Neural cell (in vitro differentiated cells): ENCODE measurements around the gene ADGRB3.

Experiments
- EP300 ChIP-seq: fragments of 450-650 bp; conservative IDR thresholded peaks from 2 replicates; pipeline ENCODE4 v1.6.1; 2014; ENCODE audit warnings: antibody characterized with exemption, mild to moderate bottlenecking, moderate library complexity; ENCODE audit not compliant: poor library complexity, severe bottlenecking
- EZH2 ChIP-seq: fragments of 200-600, 300-800 bp; shearing (Covaris generic), sonication (generic); IDR thresholded peaks from 2 replicates; pipeline ENCODE4 v1.6.1; 2014; ENCODE audit warnings: antibody characterized with exemption, low read length, borderline replicate concordance, mild to moderate bottlenecking; ENCODE audit not compliant: insufficient read depth, poor library complexity, severe bottlenecking
- MXI1 ChIP-seq: fragments of 450-650 bp; conservative IDR thresholded peaks from 2 replicates; pipeline ENCODE4 v1.6.1; 2014; ENCODE audit warnings: antibody characterized with exemption, mild to moderate bottlenecking; ENCODE audit not compliant: poor library complexity, severe bottlenecking
- POLR2AphosphoS5 ChIP-seq: IDR thresholded peaks from 2 replicates; pipeline ENCODE4 v1.6.1; 2012
- TAF1 ChIP-seq: IDR thresholded peaks from 2 replicates; pipeline ENCODE4 v1.6.1; 2012; ENCODE audit warnings: low read depth
- TF ChIP-seq, protein P1 (sequence below): fragments of 450-650 bp; IDR thresholded peaks from 2 replicates; pipeline ENCODE4 v1.5.1; 2014; ENCODE audit warnings: antibody characterized with exemption, mild to moderate bottlenecking, moderate library complexity; ENCODE audit not compliant: poor library complexity, severe bottlenecking
- TF ChIP-seq, protein P2 (sequence below): IDR thresholded peaks from 2 replicates; pipeline ENCODE4 v1.6.1; 2012; ENCODE audit warnings: borderline replicate concordance

GRCh38 chr6:69022993-69023392 lies 387.9 kb downstream of the ADGRB3 start:
- TF ChIP-seq, protein P1, sequence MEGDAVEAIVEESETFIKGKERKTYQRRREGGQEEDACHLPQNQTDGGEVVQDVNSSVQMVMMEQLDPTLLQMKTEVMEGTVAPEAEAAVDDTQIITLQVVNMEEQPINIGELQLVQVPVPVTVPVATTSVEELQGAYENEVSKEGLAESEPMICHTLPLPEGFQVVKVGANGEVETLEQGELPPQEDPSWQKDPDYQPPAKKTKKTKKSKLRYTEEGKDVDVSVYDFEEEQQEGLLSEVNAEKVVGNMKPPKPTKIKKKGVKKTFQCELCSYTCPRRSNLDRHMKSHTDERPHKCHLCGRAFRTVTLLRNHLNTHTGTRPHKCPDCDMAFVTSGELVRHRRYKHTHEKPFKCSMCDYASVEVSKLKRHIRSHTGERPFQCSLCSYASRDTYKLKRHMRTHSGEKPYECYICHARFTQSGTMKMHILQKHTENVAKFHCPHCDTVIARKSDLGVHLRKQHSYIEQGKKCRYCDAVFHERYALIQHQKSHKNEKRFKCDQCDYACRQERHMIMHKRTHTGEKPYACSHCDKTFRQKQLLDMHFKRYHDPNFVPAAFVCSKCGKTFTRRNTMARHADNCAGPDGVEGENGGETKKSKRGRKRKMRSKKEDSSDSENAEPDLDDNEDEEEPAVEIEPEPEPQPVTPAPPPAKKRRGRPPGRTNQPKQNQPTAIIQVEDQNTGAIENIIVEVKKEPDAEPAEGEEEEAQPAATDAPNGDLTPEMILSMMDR = no peak
- TF ChIP-seq EZH2 = no peak
- TF ChIP-seq TAF1 = no peak
- no peak for TF ChIP-seq POLR2AphosphoS5
- TF ChIP-seq, protein P2, sequence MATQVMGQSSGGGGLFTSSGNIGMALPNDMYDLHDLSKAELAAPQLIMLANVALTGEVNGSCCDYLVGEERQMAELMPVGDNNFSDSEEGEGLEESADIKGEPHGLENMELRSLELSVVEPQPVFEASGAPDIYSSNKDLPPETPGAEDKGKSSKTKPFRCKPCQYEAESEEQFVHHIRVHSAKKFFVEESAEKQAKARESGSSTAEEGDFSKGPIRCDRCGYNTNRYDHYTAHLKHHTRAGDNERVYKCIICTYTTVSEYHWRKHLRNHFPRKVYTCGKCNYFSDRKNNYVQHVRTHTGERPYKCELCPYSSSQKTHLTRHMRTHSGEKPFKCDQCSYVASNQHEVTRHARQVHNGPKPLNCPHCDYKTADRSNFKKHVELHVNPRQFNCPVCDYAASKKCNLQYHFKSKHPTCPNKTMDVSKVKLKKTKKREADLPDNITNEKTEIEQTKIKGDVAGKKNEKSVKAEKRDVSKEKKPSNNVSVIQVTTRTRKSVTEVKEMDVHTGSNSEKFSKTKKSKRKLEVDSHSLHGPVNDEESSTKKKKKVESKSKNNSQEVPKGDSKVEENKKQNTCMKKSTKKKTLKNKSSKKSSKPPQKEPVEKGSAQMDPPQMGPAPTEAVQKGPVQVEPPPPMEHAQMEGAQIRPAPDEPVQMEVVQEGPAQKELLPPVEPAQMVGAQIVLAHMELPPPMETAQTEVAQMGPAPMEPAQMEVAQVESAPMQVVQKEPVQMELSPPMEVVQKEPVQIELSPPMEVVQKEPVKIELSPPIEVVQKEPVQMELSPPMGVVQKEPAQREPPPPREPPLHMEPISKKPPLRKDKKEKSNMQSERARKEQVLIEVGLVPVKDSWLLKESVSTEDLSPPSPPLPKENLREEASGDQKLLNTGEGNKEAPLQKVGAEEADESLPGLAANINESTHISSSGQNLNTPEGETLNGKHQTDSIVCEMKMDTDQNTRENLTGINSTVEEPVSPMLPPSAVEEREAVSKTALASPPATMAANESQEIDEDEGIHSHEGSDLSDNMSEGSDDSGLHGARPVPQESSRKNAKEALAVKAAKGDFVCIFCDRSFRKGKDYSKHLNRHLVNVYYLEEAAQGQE = no peak
- no peak for TF ChIP-seq EP300
- TF ChIP-seq MXI1 = no peak
